ENCODE results near the gene ZMYND8. TPM values are rescaled to one million over a fixed set of nuclear protein-coding genes. Genes with fewer than 3 reads are reported as not detected.

The ZMYND8 gene
- total RNA-seq, 1 donor from 2014 or later = 45.7 TPM

DNA sequence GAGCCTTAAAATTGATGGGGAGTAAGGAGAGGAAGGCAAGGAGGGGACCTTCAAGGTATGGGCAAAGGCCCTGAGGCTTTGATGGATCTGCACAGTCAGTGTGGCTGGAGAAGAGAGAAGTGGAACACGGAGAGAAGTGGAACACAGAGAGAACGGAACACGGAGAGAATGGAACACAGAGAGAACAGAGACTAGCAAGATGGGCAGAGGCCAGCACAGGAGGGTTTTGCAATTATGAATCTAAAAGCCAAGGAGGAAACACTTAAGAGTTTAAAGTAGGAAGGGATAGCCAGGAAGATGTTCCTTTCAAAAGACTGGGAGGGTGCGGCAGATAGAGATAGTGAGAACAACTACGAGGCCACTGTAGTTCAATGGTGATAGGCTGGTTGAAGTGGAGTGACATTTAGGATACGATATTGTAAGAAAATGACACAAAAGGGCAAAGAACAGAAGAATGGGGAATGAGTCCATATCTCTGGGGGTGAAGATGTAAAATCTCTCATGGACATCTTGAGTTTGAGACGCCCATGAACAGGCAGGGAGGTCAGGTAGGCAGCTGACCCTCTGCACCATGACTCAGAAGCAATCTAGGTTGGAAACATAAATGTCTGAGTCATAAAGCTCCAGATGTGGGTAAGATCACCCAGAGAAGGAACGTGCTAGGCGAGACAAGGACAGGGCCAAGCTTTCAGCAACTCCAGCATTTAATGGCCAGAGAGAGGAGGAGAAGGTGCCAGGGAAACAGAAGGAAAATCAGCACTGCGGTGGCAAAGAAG lies 25.4 kb downstream of the ZMYND8 start:
- Histone ChIP-seq H3K4me1 (peaks cover 54% of the 10 kb centered on the region), H3K9me3 (no peaks in the 10 kb centered on the region), H3K4me3 (no peak overlapping the region), H3K36me3 (peaks cover 3% of the 10 kb centered on the region), H3K27ac (peak overlapping the region; percentile 47), H3K27me3 (no peaks in the 10 kb centered on the region)
- intact Hi-C loops (cut with DNase I) = no loop called here
- DNase-seq (no peak), ATAC-seq (peak; percentile 46)
- TF ChIP-seq, protein P1, sequence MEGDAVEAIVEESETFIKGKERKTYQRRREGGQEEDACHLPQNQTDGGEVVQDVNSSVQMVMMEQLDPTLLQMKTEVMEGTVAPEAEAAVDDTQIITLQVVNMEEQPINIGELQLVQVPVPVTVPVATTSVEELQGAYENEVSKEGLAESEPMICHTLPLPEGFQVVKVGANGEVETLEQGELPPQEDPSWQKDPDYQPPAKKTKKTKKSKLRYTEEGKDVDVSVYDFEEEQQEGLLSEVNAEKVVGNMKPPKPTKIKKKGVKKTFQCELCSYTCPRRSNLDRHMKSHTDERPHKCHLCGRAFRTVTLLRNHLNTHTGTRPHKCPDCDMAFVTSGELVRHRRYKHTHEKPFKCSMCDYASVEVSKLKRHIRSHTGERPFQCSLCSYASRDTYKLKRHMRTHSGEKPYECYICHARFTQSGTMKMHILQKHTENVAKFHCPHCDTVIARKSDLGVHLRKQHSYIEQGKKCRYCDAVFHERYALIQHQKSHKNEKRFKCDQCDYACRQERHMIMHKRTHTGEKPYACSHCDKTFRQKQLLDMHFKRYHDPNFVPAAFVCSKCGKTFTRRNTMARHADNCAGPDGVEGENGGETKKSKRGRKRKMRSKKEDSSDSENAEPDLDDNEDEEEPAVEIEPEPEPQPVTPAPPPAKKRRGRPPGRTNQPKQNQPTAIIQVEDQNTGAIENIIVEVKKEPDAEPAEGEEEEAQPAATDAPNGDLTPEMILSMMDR (IDR thresholded peaks at IDR 0.05) = no peak

DNA sequence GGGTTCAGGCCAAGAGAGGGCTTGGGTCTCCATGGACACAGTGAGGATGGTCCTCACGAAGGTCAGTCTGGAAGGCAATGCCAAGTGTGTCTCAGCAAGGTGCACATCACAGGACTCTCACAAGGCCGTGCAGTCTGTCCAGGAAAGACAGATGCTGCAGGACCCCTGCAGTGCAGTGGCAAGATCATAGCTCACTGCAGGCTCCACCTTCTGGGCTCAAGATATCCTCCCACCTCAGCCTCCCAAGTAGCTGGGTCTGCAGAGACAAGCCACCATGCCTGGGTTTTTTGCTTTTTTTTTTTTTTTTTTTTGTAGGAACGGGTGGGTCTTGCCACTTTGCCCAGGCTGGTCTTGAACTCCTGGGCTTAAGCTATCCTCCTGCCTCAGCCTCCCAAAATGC lies 26.4 kb downstream of the ZMYND8 start:
- Histone ChIP-seq H3K4me3 (no peak overlapping the region), H3K4me1 (peaks cover 48% of the 10 kb centered on the region), H3K27me3 (no peaks in the 10 kb centered on the region), H3K36me3 (peaks cover 3% of the 10 kb centered on the region), H3K9me3 (no peaks in the 10 kb centered on the region), H3K27ac (no peak overlapping the region)
- intact Hi-C loops (cut with DNase I) = no loop called here
- TF ChIP-seq, protein P1 (IDR thresholded peaks at IDR 0.05) = no peak
- ATAC-seq (no peak), DNase-seq (no peak)

DNA sequence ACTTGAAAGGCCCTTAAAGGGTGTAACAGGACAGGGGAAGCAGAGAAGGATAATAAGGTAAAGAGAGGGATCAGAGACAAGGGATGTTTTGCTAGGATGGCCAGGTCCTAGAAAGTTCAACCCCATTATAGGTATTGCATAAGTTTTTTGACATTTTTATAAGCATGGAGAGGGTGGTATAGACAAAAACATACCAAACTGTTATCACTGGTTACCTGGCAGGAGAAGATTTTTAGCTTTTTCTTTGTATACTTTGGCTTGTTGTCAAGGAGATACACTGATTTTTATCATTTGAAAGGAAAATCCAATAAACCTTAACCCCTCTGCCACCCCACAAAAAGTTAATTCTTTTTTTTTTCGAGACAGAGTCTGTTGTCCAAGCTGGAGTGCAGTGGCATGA lies 28.4 kb downstream of the ZMYND8 start:
- DNase-seq (no peak), ATAC-seq (no peak)
- TF ChIP-seq, protein P1 (IDR thresholded peaks at IDR 0.05) = no peak
- Histone ChIP-seq H3K4me3 (no peak overlapping the region), H3K27me3 (no peaks in the 10 kb centered on the region), H3K9me3 (no peaks in the 10 kb centered on the region), H3K4me1 (peaks cover 36% of the 10 kb centered on the region), H3K36me3 (peaks cover 3% of the 10 kb centered on the region), H3K27ac (no peak overlapping the region)
- intact Hi-C loops (cut with DNase I) = no loop called here

DNA sequence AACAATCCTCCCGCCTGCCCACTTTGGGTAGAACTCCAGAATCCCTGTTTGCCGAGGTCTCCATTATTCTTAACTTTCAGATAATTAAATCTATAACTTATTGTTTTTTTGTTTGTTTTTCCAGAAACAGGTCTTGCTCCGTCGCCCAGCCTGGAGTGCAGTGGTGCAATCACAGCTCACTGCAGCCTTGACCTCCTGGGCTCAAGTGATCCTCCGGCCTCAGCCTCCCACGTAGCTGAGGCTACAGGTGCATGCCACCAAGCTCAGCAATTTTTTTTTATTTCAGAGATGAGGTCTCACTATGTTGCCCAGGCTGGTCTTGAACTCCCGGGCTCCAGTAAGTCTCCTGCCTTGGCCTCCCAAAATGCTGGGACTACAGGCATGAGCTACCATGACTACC lies 28.8 kb downstream of the ZMYND8 start:
- no peaks in the 10 kb centered on the region for H3K9me3 ChIP-seq
- DNase-seq (peak; percentile 39), ATAC-seq (no peak)
- no peaks in the 10 kb centered on the region for H3K27me3 ChIP-seq
- H3K27ac ChIP-seq = no peak overlapping the region
- no peak overlapping the region for H3K4me3 ChIP-seq
- intact Hi-C loops (cut with DNase I) = no loop called here
- H3K36me3 ChIP-seq = peaks cover 3% of the 10 kb centered on the region
- TF ChIP-seq, protein P1 (IDR thresholded peaks at IDR 0.05) = no peak
- H3K4me1 ChIP-seq = peaks cover 33% of the 10 kb centered on the region

DNA sequence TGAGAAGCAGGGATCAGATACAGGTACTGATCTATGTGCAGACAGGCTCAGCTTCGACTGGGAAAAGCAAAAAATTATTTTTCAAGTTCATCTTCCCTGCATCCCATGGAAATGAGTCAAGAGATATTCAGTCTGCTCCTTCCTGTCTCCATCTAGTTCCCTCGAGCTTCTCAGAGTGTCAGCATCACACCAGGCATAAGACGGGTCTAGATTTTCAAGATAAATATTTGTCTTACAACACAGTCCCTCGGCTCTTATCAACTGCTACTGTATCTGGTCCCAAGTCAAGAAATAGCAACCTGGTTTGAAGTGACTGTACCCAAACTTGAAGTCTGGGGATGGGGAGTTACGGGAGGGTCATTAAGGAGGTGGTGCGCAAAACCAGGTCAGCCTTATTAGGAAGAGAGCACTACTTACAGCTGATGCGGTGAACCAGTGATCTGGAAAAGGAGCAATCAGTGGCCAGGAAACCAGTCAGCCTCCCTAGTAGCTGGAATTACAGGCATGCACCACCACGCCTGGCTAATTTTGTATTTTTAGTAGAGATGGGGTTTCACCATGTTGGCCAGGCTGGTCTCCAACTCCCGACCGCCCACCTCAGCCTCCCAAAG lies 29.7 kb downstream of the ZMYND8 start:
- DNase-seq = peak; percentile 11
- TF ChIP-seq, protein P1 (IDR thresholded peaks at IDR 0.05) = no peak
- Histone ChIP-seq H3K27me3 (no peaks in the 10 kb centered on the region), H3K4me3 (no peak overlapping the region), H3K36me3 (no peaks in the 10 kb centered on the region), H3K9me3 (no peaks in the 10 kb centered on the region), H3K4me1 (peaks cover 40% of the 10 kb centered on the region), H3K27ac (no peak overlapping the region)
- intact Hi-C loops (cut with DNase I) = no loop called here
- no peak for ATAC-seq
